B cell (primary cell): ENCODE measurements around the gene RUFY1.

Experiments used
- EZH2 ChIP-seq: IDR thresholded peaks from 2 replicates; pipeline ENCODE4 v1.6.1; 2012; ENCODE audit warnings: borderline replicate concordance, low read depth, mild to moderate bottlenecking, moderate library complexity, low read length; ENCODE audit not compliant: insufficient read depth, poor library complexity, severe bottlenecking
- TF ChIP-seq, protein P1 (sequence below): fragments of 200-600 bp; IDR thresholded peaks from one replicate; pipeline ENCODE4 v1.8.0; 2022; ENCODE audit warnings: antibody characterized with exemption, mild to moderate bottlenecking

DNA sequence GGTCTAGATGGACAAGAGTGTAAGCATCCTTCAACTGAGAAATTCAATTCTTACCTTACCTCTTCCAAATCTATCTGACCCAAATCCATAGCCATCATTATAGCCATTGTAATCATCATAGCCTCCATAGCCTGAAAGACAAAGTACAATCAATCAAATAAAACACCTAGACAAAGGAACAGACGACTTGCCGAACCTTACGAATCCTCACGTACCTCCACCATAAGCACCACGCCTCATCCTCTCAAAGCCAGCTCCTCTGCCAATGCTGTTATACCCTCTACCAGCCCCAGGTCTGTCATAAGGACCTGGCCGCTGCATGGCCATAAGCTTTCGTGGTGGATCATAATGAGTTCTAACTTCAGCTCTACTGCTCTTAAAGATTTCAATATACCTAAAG, 67.6 kb downstream of the RUFY1 start:
- TF ChIP-seq EZH2, result no peak
- TF ChIP-seq, protein P1, sequence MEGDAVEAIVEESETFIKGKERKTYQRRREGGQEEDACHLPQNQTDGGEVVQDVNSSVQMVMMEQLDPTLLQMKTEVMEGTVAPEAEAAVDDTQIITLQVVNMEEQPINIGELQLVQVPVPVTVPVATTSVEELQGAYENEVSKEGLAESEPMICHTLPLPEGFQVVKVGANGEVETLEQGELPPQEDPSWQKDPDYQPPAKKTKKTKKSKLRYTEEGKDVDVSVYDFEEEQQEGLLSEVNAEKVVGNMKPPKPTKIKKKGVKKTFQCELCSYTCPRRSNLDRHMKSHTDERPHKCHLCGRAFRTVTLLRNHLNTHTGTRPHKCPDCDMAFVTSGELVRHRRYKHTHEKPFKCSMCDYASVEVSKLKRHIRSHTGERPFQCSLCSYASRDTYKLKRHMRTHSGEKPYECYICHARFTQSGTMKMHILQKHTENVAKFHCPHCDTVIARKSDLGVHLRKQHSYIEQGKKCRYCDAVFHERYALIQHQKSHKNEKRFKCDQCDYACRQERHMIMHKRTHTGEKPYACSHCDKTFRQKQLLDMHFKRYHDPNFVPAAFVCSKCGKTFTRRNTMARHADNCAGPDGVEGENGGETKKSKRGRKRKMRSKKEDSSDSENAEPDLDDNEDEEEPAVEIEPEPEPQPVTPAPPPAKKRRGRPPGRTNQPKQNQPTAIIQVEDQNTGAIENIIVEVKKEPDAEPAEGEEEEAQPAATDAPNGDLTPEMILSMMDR, result no peak
